Jurkat, Clone E6-1 (cell line): Measurements from ENCODE around the gene ARID5A. TPM values are rescaled to one million over a fixed set of nuclear protein-coding genes. Genes with fewer than 3 reads are reported as not detected.
A peak's percentile ranks its signal among the peaks of the same experiment; 100 is the strongest.
"Not testable (repeated sequence)": the region's sequence is repeated elsewhere in the genome, so short reads cannot be mapped to it uniquely, and the experiment has no call there.

Experiments used
- DNase-seq: peaks from one replicate; pipeline ENCODE4 v3.0.0-alpha.2; 2011; ENCODE audit warnings: low read depth, low spot score
- H3K4me3 ChIP-seq: 2 replicates; pipeline ENCODE4 v1.5.1; 2011; ENCODE audit warnings: mild to moderate bottlenecking, low read length, control low read depth, moderate library complexity
- polyA plus RNA-seq: library from polyadenylated mRNA; unstranded; fragments of >200 nt; gene quantifications from one replicate; pipeline ENCODE4 v1.2.1, GENCODE V29; 2012; ENCODE audit warnings: missing spikeins; ENCODE audit not compliant: insufficient read length, insufficient read depth

The ARID5A gene, protein sequence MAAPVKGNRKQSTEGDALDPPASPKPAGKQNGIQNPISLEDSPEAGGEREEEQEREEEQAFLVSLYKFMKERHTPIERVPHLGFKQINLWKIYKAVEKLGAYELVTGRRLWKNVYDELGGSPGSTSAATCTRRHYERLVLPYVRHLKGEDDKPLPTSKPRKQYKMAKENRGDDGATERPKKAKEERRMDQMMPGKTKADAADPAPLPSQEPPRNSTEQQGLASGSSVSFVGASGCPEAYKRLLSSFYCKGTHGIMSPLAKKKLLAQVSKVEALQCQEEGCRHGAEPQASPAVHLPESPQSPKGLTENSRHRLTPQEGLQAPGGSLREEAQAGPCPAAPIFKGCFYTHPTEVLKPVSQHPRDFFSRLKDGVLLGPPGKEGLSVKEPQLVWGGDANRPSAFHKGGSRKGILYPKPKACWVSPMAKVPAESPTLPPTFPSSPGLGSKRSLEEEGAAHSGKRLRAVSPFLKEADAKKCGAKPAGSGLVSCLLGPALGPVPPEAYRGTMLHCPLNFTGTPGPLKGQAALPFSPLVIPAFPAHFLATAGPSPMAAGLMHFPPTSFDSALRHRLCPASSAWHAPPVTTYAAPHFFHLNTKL
- polyA plus RNA-seq: 16.3 TPM

DNA sequence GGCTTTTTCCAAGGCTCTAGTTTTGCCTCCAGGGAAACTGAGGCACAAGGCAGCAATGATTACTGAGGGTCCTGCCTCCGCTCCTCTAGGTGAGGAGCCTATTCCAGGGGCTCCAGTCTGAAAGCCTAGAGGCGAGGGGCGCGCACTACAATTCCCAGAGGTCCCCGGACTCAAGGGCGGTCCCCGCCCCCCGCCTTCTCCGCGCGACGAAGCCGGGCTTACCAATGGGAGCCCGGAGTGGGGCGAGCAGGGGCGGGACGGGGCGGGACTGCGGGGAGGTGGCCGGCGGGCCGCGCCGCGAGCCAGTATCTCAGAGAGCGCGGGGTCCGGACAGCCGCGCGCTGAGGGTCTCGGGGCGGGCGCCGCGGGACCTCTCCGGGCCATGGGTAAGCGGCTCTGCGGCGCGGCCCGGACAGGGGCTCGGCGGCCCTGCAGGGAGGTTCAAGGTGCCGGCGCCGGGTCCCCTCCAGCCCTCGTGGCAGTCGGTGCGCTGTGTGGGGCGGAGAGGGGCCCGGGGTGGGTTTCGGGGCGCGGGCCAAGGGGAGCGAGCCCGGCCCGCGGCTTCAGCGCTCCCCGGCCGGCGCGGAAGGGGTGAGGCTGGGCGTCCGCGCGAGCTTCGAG, at the start of gene ARID5A:
Gene ARID5A (plus strand): TSS at position 308 of the 621 bp plus-strand sequence. CDS start 75 bp downstream, at position 383.
- H3K4me3 ChIP-seq: peak within 1 kb of the TSS; percentile 65
- peak; percentile 82 for DNase-seq

DNA sequence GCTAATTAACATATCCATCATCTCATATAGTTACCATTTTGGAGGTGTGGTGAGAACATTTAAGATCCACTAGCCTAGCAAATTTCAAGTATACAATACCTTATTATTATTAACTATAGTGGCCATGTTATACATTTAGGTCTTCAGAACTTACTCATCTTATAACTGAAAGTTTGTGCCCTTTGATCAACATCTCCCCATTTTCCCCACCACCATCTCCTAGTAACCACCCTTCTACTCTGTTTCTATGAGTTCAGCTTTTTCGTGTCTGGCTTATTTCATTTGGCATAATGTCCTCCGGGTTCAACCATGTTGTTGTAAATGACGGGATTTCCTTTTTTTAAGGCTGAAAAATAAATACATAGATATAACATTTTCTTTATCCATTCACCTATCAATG, 47.3 kb upstream of the ARID5A start:
- no peak overlapping the region for H3K4me3 ChIP-seq
- no peak for DNase-seq

GRCh38 chr2:96489663-96490062, 46.9 kb upstream of the ARID5A start:
- H3K4me3 ChIP-seq: no peak overlapping the region
- no peak for DNase-seq

GRCh38 chr2:96491860-96492497, 44.6 kb upstream of the ARID5A start:
- no peak for DNase-seq
- no peak overlapping the region for H3K4me3 ChIP-seq

GRCh38 chr2:96493072-96493471, 43.5 kb upstream of the ARID5A start:
- no peak for DNase-seq
- no peak overlapping the region for H3K4me3 ChIP-seq

- DNase-seq: no peak
- H3K4me3 ChIP-seq: no peak overlapping the region
These were observed 42.4 kb upstream of the ARID5A start for GRCh38 chr2:96494188-96494587.

- H3K4me3 ChIP-seq: no peak overlapping the region
- no peak for DNase-seq
These were observed 40.4 kb upstream of the ARID5A start for GRCh38 chr2:96495982-96496629.

DNA sequence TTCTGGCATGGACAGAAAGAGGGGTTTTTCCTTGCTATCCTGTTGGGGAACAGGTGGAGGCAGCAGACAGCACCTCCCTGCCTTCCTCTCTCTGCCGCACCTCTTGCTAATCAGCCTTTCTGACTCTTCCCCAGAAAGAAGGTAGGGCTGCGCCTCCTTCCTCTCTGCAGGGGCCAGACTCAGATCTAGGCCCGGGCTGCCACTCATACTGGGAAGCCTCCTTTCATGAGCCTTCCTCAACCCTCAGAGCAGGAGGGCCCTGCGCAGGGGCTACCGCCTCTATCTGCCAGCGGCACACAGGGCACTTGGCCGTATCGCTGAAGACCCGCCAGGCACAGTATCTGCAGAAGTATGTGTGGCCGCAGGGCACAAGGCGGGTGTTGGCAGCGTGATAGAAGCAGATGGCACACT, 38.5 kb upstream of the ARID5A start:
- no peak for DNase-seq
- H3K4me3 ChIP-seq: no peak overlapping the region

DNA sequence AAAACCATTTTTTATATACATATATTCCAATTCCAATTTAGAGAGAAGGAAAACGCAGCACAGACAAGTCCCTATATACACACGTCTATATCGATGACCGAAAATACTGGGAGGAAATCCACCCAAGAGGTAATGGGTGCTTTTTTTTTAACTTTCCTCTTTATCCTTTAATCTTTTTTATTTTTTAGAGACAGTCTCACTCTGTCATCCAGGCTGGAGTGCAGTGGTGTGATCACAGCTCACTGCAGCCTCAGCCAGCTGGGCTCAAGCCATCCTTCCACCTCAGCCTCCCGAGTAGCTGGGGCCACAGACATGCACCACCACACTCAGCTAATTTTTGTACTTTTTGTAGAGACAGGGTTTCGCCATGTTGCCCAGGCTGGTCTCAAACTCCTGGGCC, 37.9 kb upstream of the ARID5A start:
- DNase-seq, H3K4me3 ChIP-seq: not testable (repeated sequence)

DNA sequence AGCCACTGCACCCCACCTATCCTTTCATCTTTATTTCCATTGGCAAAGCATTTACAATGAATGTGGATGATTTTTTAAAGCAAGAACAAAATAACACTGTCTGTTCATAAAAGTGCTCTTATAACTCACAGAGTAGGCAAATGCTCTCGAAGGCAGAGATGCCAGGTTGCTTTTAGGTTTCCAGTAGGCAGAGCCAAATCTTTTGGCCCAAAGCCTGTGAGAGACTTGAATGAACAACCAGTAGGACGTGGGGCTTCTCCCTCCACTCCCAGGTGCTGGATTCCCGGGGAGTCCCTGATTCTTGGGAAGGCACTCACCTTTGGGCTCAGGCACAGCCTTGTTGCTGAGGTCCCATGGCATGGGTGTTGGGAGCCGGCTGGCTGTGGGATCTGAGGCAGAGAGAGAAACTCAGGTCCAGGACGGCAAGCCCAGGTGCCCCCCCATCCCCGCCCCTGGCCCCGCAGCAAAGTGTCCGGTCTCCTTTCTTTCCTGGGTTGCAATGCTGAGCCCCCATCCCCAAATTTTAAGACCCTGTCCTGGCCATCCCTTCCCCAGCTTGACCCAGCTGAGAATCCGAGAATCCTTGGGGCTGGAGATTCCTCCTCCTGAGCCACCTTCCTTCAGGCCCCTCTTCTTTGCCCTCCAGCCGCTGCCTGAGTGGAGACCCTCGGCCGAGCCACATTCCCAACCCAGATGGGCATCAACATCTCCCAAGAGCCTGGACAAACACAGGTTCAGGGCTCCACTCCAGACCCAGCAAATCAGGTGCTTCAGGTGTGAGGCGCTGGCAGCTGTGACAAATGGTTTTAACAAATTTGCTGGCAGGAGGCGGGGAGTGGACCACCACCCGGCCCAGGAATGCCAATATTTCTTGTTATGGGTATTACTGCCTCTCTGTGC, 37.2 kb upstream of the ARID5A start:
- no peak overlapping the region for H3K4me3 ChIP-seq
- no peak for DNase-seq

GRCh38 chr2:96500385-96501066, 36.0 kb upstream of the ARID5A start:
- no peak overlapping the region for H3K4me3 ChIP-seq

DNA sequence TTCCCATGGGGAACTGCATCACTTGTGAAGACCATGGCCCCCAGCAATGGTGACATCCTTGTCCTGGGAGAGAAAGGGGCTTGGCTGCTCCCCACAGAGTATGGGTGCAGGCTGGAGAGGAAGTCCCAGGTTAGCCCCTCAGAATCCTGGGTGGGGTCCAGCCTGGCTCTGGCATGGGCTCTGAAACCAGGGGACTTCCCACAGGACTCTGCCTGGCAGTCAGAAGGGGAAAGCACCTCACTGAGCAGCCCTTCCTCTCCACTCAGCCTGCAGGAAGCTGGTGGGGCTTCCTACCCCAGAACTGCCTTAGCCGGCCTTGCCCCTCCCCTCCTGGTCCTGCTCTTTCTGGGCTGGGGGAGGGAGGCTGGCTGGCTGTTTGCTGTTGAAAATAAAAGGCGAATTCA, 35.1 kb upstream of the ARID5A start:
- H3K4me3 ChIP-seq: no peak overlapping the region
- DNase-seq: no peak

More at GRCh38 chr2:96500385-96501066, 36.0 kb upstream of the ARID5A start:
- DNase-seq: no peak

- no peak overlapping the region for H3K4me3 ChIP-seq
- no peak for DNase-seq
These were observed 34.4 kb upstream of the ARID5A start for GRCh38 chr2:96501886-96502810.

- no peak overlapping the region for H3K4me3 ChIP-seq
- no peak for DNase-seq
These were observed 33.5 kb upstream of the ARID5A start for GRCh38 chr2:96502891-96503636.

GRCh38 chr2:96503637-96504243, 32.8 kb upstream of the ARID5A start:
- H3K4me3 ChIP-seq: no peak overlapping the region
- no peak for DNase-seq
